H1 (cell line): ENCODE measurements around the gene PCDHGA7. TPM values are rescaled to one million over a fixed set of nuclear protein-coding genes. Genes with fewer than 3 reads are reported as not detected.

Experiments
- CTCF ChIA-PET: fragments of 300-600 bp; sonication (Branson Sonifier 250); formaldehyde crosslinking; loops from one replicate; lab custom pipeline; 2021; ENCODE audit not compliant: partially characterized antibody; lab: Charles Lee
- POLR2A ChIA-PET: fragments of 300-600 bp; sonication (Branson Sonifier 250); formaldehyde crosslinking; loops from one replicate; lab custom pipeline; 2021; ENCODE audit warnings: inconsistent platforms; ENCODE audit not compliant: partially characterized antibody; lab: Charles Lee
- DNase-seq, 2 experiments: peaks; one replicate each; pipeline versions ENCODE4 v3.0.0 to v3.0.0-alpha.2; 2010 to 2022; ENCODE audit warnings: low spot score in 2 of 2, low read depth in 1 of 2, mixed read lengths in 1 of 2
- FAIRE-seq: peaks from 2 replicates; lab custom pipeline; 2011; peaks lifted over from hg19 to GRCh38; lab: Jason Lieb, UNC
- H2AFZ ChIP-seq: 2 replicates; pipeline ENCODE4 v1.8.1; 2012; ENCODE audit warnings: low read length, inconsistent platforms
- H2AK5ac ChIP-seq: 2 replicates; pipeline ENCODE4 v1.6.1; 2013; ENCODE audit warnings: low read depth, low read length
- H2BK120ac ChIP-seq: replicated peaks from 2 replicates; pipeline ENCODE3; 2013; ENCODE audit warnings: low read depth, low read length, inconsistent platforms
- H2BK12ac ChIP-seq: 2 replicates; pipeline ENCODE4 v1.6.1; 2013; ENCODE audit warnings: low read depth, low read length
- H2BK15ac ChIP-seq: 2 replicates; pipeline ENCODE4 v1.6.1; 2013; ENCODE audit warnings: low read length
- H2BK20ac ChIP-seq: 2 replicates; pipeline ENCODE4 v1.6.1; 2013; ENCODE audit warnings: low read length
- H2BK5ac ChIP-seq: 2 replicates; pipeline ENCODE4 v1.6.1; 2013; ENCODE audit warnings: low read depth, low read length
- H3K14ac ChIP-seq: 2 replicates; pipeline ENCODE4 v1.6.1; 2013; ENCODE audit warnings: inconsistent platforms; ENCODE audit not compliant: insufficient read length
- H3K18ac ChIP-seq: 2 replicates; pipeline ENCODE4 v1.6.1; 2013; ENCODE audit warnings: low read length; ENCODE audit errors: extremely low read depth
- H3K23ac ChIP-seq: 2 replicates; pipeline ENCODE4 v1.6.1; 2013; ENCODE audit warnings: inconsistent platforms; ENCODE audit not compliant: insufficient read length
- H3K23me2 ChIP-seq: 2 replicates; pipeline ENCODE4 v1.6.1; 2013; ENCODE audit warnings: low read depth, low read length
- H3K27ac ChIP-seq: 2 replicates; pipeline ENCODE4 v1.6.1; 2011; ENCODE audit warnings: low read depth, low read length, inconsistent platforms
- H3K27me3 ChIP-seq, 4 experiments: replicated peaks in 1 of 4; 1 replicate in 1 of 4; 2 replicates in 3 of 4; pipeline versions ENCODE4 v1.6.1 to v1.8.1; 2011 to 2013; ENCODE audit warnings: low read length in 3 of 4, mild to moderate bottlenecking in 3 of 4, inconsistent platforms in 2 of 4, mixed read lengths in 2 of 4, moderate library complexity in 1 of 4; ENCODE audit not compliant: control insufficient read depth in 3 of 4, insufficient read depth in 3 of 4; ENCODE audit errors: extremely low read depth in 1 of 4
- H3K36me3 ChIP-seq, 4 experiments: 2 replicates each; pipeline versions ENCODE4 v1.6.1 to v1.8.1; 2011 to 2013; ENCODE audit warnings: mild to moderate bottlenecking in 4 of 4, low read length in 3 of 4, moderate library complexity in 2 of 4, control low read depth in 1 of 4, inconsistent platforms in 1 of 4; ENCODE audit not compliant: insufficient read depth in 4 of 4, control insufficient read depth in 2 of 4
- H3K4ac ChIP-seq: replicated peaks from 2 replicates; pipeline ENCODE3; 2013; ENCODE audit warnings: low read length, low read depth, mixed read lengths, inconsistent platforms; ENCODE audit not compliant: insufficient read length
- H3K4me1 ChIP-seq, 4 experiments: replicated peaks in 1 of 4; 1 replicate in 1 of 4; 2 replicates in 3 of 4; pipeline versions ENCODE4 v1.6.1 to v1.8.1; 2011 to 2013; ENCODE audit warnings: low read length in 3 of 4, inconsistent platforms in 2 of 4, mixed read lengths in 1 of 4; ENCODE audit not compliant: insufficient read depth in 4 of 4, control insufficient read depth in 3 of 4
- H3K4me2 ChIP-seq, 2 experiments: 2 replicates each; pipeline versions ENCODE4 v1.6.1 to v1.8.1; 2011 to 2013; ENCODE audit warnings: low read depth in 2 of 2, low read length in 2 of 2, control low read depth in 1 of 2, inconsistent platforms in 1 of 2, mild to moderate bottlenecking in 1 of 2; ENCODE audit not compliant: insufficient read depth in 1 of 2
- H3K4me3 ChIP-seq, 4 experiments: fragments of 200-600, 300-600 bp in 1 of 4; sonication (generic), shearing (Covaris generic), sonication (Bioruptor Twin) in 1 of 4; 2 replicates each; pipeline versions ENCODE4 v1.5.1 to v1.8.1; 2011 to 2016; ENCODE audit warnings: low read length in 4 of 4, low read depth in 3 of 4, control low read depth in 2 of 4, inconsistent platforms in 2 of 4, mild to moderate bottlenecking in 2 of 4, mixed read lengths in 1 of 4, moderate library complexity in 1 of 4; ENCODE audit not compliant: insufficient read depth in 2 of 4; ENCODE audit errors: extremely low read depth in 1 of 4
- H3K56ac ChIP-seq: replicated peaks from 2 replicates; pipeline ENCODE3; 2013; ENCODE audit warnings: low read depth, mild to moderate bottlenecking, mixed read lengths, low read length, inconsistent platforms; ENCODE audit not compliant: insufficient read length
- H3K79me1 ChIP-seq: 2 replicates; pipeline ENCODE4 v1.6.1; 2013; ENCODE audit warnings: low read depth, low read length, control low read depth
- H3K79me2 ChIP-seq, 2 experiments: 2 replicates each; pipeline versions ENCODE4 v1.6.1 to v1.8.1; 2012 to 2013; ENCODE audit warnings: low read length in 2 of 2, mild to moderate bottlenecking in 2 of 2, inconsistent platforms in 1 of 2; ENCODE audit not compliant: insufficient read depth in 2 of 2, control insufficient read depth in 1 of 2
- H3K9ac ChIP-seq, 4 experiments: replicated peaks in 1 of 4; 1 replicate in 1 of 4; 2 replicates in 3 of 4; pipeline versions ENCODE4 v1.6.1 to v1.8.1; 2011 to 2013; ENCODE audit warnings: low read depth in 3 of 4, low read length in 3 of 4, control low read depth in 2 of 4, mild to moderate bottlenecking in 2 of 4, moderate library complexity in 2 of 4, inconsistent platforms in 1 of 4; ENCODE audit errors: extremely low read depth in 1 of 4
- H3K9me3 ChIP-seq, 2 experiments: 2 replicates each; pipeline versions ENCODE4 v1.6.1 to v1.8.1; 2012 to 2013; ENCODE audit warnings: mild to moderate bottlenecking in 2 of 2, moderate library complexity in 2 of 2, control low read depth in 1 of 2, inconsistent platforms in 1 of 2, low read depth in 1 of 2, low read length in 1 of 2, mixed read lengths in 1 of 2; ENCODE audit not compliant: insufficient read depth in 2 of 2
- H4K20me1 ChIP-seq, 2 experiments: replicated peaks in 1 of 2; 2 replicates each; pipeline versions ENCODE3 to v1.8.1; 2011 to 2013; ENCODE audit warnings: inconsistent platforms in 2 of 2, low read length in 2 of 2, mild to moderate bottlenecking in 1 of 2; ENCODE audit not compliant: insufficient read depth in 2 of 2, control insufficient read depth in 1 of 2
- H4K5ac ChIP-seq: 2 replicates; pipeline ENCODE4 v1.6.1; 2013; ENCODE audit warnings: low read length, low read depth, mixed read lengths, inconsistent platforms; ENCODE audit not compliant: insufficient read length
- H4K8ac ChIP-seq: 2 replicates; pipeline ENCODE4 v1.8.0; 2013; ENCODE audit warnings: mild to moderate bottlenecking, moderate library complexity, low read length, inconsistent platforms; ENCODE audit not compliant: insufficient read depth; ENCODE audit errors: extremely low read depth
- H4K91ac ChIP-seq: replicated peaks from 2 replicates; pipeline ENCODE3; 2013; ENCODE audit warnings: low read length, mixed read lengths, inconsistent platforms; ENCODE audit not compliant: insufficient read length
- ATF2 ChIP-seq: IDR thresholded peaks from 2 replicates; pipeline ENCODE4 v1.6.1; 2012; ENCODE audit warnings: low read length, inconsistent platforms
- FOSL1 ChIP-seq: IDR thresholded peaks from 2 replicates; pipeline ENCODE4 v1.6.1; 2011; ENCODE audit warnings: mild to moderate bottlenecking, low read depth, low read length, moderate library complexity; ENCODE audit not compliant: insufficient read depth
- HDAC6 ChIP-seq: IDR thresholded peaks from one replicate; pipeline ENCODE4 v1.7.1; 2012; ENCODE audit warnings: low read depth, mild to moderate bottlenecking, inconsistent platforms, low read length, moderate library complexity
- NANOG ChIP-seq: IDR thresholded peaks from 2 replicates; pipeline ENCODE4 v1.6.1; 2011; ENCODE audit warnings: low read length, low read depth, mild to moderate bottlenecking, inconsistent platforms; ENCODE audit not compliant: insufficient read depth, poor library complexity, severe bottlenecking
- NRF1 ChIP-seq: IDR thresholded peaks from 2 replicates; pipeline ENCODE4 v1.6.1; 2011; ENCODE audit warnings: mild to moderate bottlenecking, low read depth, low read length, improper control_type of control experiment
- PHF8 ChIP-seq: fragments of 200-600 bp; sonication (generic); conservative IDR thresholded peaks from 2 replicates; pipeline ENCODE4 v1.7.1; 2012; ENCODE audit warnings: low read depth, mild to moderate bottlenecking, inconsistent platforms, low read length, moderate library complexity
- RNF2 ChIP-seq: fragments of 200-900, 300-1000 bp; sonication (generic); IDR thresholded peaks from 2 replicates; pipeline ENCODE4 v1.7.1; 2016; ENCODE audit warnings: borderline replicate concordance, low read depth, mild to moderate bottlenecking, antibody characterized with exemption, low read length; ENCODE audit not compliant: poor library complexity, severe bottlenecking; ENCODE audit errors: missing control alignments
- SAP30 ChIP-seq: fragments of 300-600 bp; sonication (generic); IDR thresholded peaks from 2 replicates; pipeline ENCODE4 v1.7.1; 2012; ENCODE audit warnings: low read length, moderate library complexity, mild to moderate bottlenecking, inconsistent platforms; ENCODE audit not compliant: insufficient read depth, insufficient replicate concordance
- SP4 ChIP-seq: IDR thresholded peaks from 2 replicates; pipeline ENCODE4 v1.6.1; 2012; ENCODE audit warnings: low read length, inconsistent platforms
- SUZ12 ChIP-seq: fragments of 200-600 bp; sonication (generic); IDR thresholded peaks from 2 replicates; pipeline ENCODE4 v1.6.1; 2012; ENCODE audit warnings: mild to moderate bottlenecking, inconsistent platforms, low read length, moderate library complexity, mixed read lengths
- TAF1 ChIP-seq: IDR thresholded peaks from 2 replicates; pipeline ENCODE4 v1.6.1; 2011; ENCODE audit warnings: mild to moderate bottlenecking, low read depth, low read length
- WGBS, 2 experiments: shearing (Covaris generic) in 1 of 2; methylation state at CpG; one replicate each; pipeline versions ENCODE4 v1.1.6 to v1.1.7; 2013 to 2015; ENCODE audit warnings: low lambda C conversion rate in 2 of 2, mixed read lengths in 2 of 2, inconsistent platforms in 1 of 2, low coverage in 1 of 2, missing lambda C conversion rate in 1 of 2; ENCODE audit not compliant: insufficient replicate concordance in 2 of 2, insufficient coverage in 1 of 2, insufficient read length in 1 of 2; ENCODE audit errors: extremely low coverage in 1 of 2, missing lambda C conversion rate in 1 of 2; 5-methylcytosine and 5-hydroxymethylcytosine counted together
- polyA plus RNA-seq, 7 experiments: library from polyadenylated mRNA; depleted of rRNA in 3 of 7; stranded (reverse) in 5 of 7; unstranded in 2 of 7; fragments of >200 nt in 5 of 7; fragments of 200-250 nt in 2 of 7; gene quantifications; 1 replicate in 5 of 7; 2 replicates in 1 of 7; 4 replicates in 1 of 7; pipeline versions ENCODE4 v1.2.1 to v1.2.3, GENCODE V29; 2011 to 2013; ENCODE audit warnings: missing spikeins in 2 of 7, mixed read lengths in 2 of 7
- total RNA-seq: library from RNA; stranded (reverse); fragmentation: NEBNext Ultra II Directional; extraction: Animal tissue kit (Norgen Biotek cat#: 25700); gene quantifications from 2 replicates; pipeline ENCODE4 v1.2.1, GENCODE V29; 2021

The PCDHGA7 gene
- total and polyA plus RNA-seq, 2 of the 8 experiments (the other 6 are each of a cell fraction or from before 2014, with no cell fraction given) = 0.39 to 1.1 TPM

- Histone ChIP-seq H2AFZ (no peak overlapping the region), H3K9me3 (peaks cover 45 to 56% of the 10 kb centered on the region in 2 experiments), H3K79me2 (no peaks in the 10 kb centered on the region), H3K23ac (no peak overlapping the region), H3K4me3 (no peak overlapping the region), H3K18ac (no peak overlapping the region), H2BK20ac (no peak overlapping the region), H3K9ac (no peak overlapping the region), H3K14ac (no peak overlapping the region), H3K4me1 (no peaks in the 10 kb centered on the region), H3K36me3 (peaks cover 0 to 12% (median under 1%) of the 10 kb centered on the region in 4 experiments; a peak in 2 of 8 replicates), H3K4me2 (no peak overlapping the region), H2BK120ac (no peak overlapping the region), H3K23me2 (no peaks in the 10 kb centered on the region), H2BK15ac (no peak overlapping the region), H3K4ac (no peak overlapping the region), H2BK5ac (no peak overlapping the region), H3K27ac (no peak overlapping the region), H3K27me3 (no peaks in the 10 kb centered on the region), H3K56ac (no peak overlapping the region), H4K5ac (no peak overlapping the region), H4K91ac (no peak overlapping the region), H2BK12ac (no peak overlapping the region), H3K79me1 (no peaks in the 10 kb centered on the region), H4K20me1 (no peaks in the 10 kb centered on the region), H4K8ac (no peak overlapping the region), H2AK5ac (no peak overlapping the region)
- CTCF ChIA-PET = interaction anchor here (1.3 to 4.0 kb wide), 11 partner anchors 8 to 175 kb away, joined by 3 to 34 read pairs (median 9); partner anchors contain the start of genes PCDHB15, PCDHGA10, PCDHGA4 and PCDHGB3
- DNase-seq (no peak), FAIRE-seq (no peak)
- 91% methylated on average over 15 of the region's 15 CpGs; no CpG with 5 or more reads in 1 of the 2 experiments for WGBS, 2 experiments
- POLR2A ChIA-PET = no interaction called here
- no peak for TF ChIP-seq SUZ12
- no peak for TF ChIP-seq RNF2
- no peak for TF ChIP-seq FOSL1
- TF ChIP-seq TAF1 = no peak
- no peak for TF ChIP-seq NRF1
- TF ChIP-seq HDAC6 = no peak
- no peak for TF ChIP-seq SP4
- TF ChIP-seq SAP30 = no peak
- TF ChIP-seq ATF2 = no peak
- TF ChIP-seq NANOG = no peak
- no peak for TF ChIP-seq PHF8
Measured at GRCh38 chr5:141398608-141399007, 16.1 kb downstream of the PCDHGA7 start.
